IMR-90 (cell line): ENCODE data around the gene TSHZ1. TPM values are rescaled to one million over a fixed set of nuclear protein-coding genes. Genes with fewer than 3 reads are reported as not detected.

Experiments
- ATAC-seq: fragments of 200-7000 bp; cut with Tn5 transposase; 2 replicates; pipeline ENCODE4 v1.9.1; 2020; ENCODE audit warnings: low read depth, mild to moderate bottlenecking, moderate library complexity
- BruUV-seq: library from RNA; stranded (reverse); fragments of 400-500 nt; replicated peaks from 2 replicates; lab custom pipeline; 2021; lab: Mats Ljungman, UMichigan
- CTCF ChIA-PET: fragments of 300-600 bp; formaldehyde crosslinking; extraction: SDS; loops from one replicate; lab custom pipeline; 2021; ENCODE audit warnings: antibody characterized with exemption; lab: Yijun Ruan, JAX
- POLR2A ChIA-PET: fragments of 300-600 bp; sonication (Branson Sonifier 250); formaldehyde crosslinking; loops from one replicate; lab custom pipeline; 2022; ENCODE audit warnings: antibody characterized with exemption; ENCODE audit not compliant: unreplicated experiment; lab: Charles Lee
- DNase-seq: peaks from one replicate; pipeline ENCODE4 v3.0.0; 2013
- H2AFZ ChIP-seq: replicated peaks from 2 replicates; pipeline ENCODE3; 2013; ENCODE audit warnings: low read length, mild to moderate bottlenecking; ENCODE audit not compliant: poor library complexity
- H2AK5ac ChIP-seq: 2 replicates; pipeline ENCODE4 v1.6.1; 2013; ENCODE audit warnings: low read depth, low read length, inconsistent platforms
- H2AK9ac ChIP-seq: replicated peaks from 2 replicates; pipeline ENCODE3; 2013; ENCODE audit warnings: mild to moderate bottlenecking, low read depth, low read length, moderate library complexity; ENCODE audit not compliant: poor library complexity
- H2BK120ac ChIP-seq: 2 replicates; pipeline ENCODE4 v1.6.1; 2013; ENCODE audit warnings: low read depth, low read length, inconsistent platforms
- H2BK15ac ChIP-seq: 3 replicates; pipeline ENCODE4 v1.6.1; 2013; ENCODE audit warnings: low read depth, low read length, inconsistent platforms
- H2BK20ac ChIP-seq: 2 replicates; pipeline ENCODE4 v1.6.1; 2013; ENCODE audit warnings: low read depth, mild to moderate bottlenecking, inconsistent platforms, low read length, moderate library complexity
- H2BK5ac ChIP-seq: 2 replicates; pipeline ENCODE4 v1.6.1; 2013; ENCODE audit warnings: mild to moderate bottlenecking, low read depth, low read length, inconsistent platforms; ENCODE audit not compliant: poor library complexity, severe bottlenecking
- H3K14ac ChIP-seq: replicated peaks from 2 replicates; pipeline ENCODE4 v1.6.1; 2013; ENCODE audit warnings: low read depth, low read length, inconsistent platforms
- H3K18ac ChIP-seq: 2 replicates; pipeline ENCODE4 v1.6.1; 2013; ENCODE audit warnings: low read depth, low read length, control low read depth
- H3K23ac ChIP-seq: 2 replicates; pipeline ENCODE4 v1.6.1; 2013; ENCODE audit warnings: low read depth, low read length, inconsistent platforms
- H3K27ac ChIP-seq: 2 replicates; pipeline ENCODE4 v1.5.1; 2013; ENCODE audit warnings: mild to moderate bottlenecking, control low read depth, low read length; ENCODE audit not compliant: insufficient read depth
- H3K27me3 ChIP-seq: 2 replicates; pipeline ENCODE4 v1.6.1; 2013; ENCODE audit warnings: low read length; ENCODE audit not compliant: control insufficient read depth, insufficient read depth
- H3K36me3 ChIP-seq: 2 replicates; pipeline ENCODE4 v1.6.1; 2013; ENCODE audit warnings: low read length, mixed read lengths; ENCODE audit not compliant: control insufficient read depth, insufficient read depth
- H3K4ac ChIP-seq: 2 replicates; pipeline ENCODE4 v1.6.1; 2013; ENCODE audit warnings: low read depth, low read length, inconsistent platforms
- H3K4me1 ChIP-seq: 2 replicates; pipeline ENCODE4 v1.6.1; 2013; ENCODE audit warnings: low read length, mixed read lengths; ENCODE audit not compliant: control insufficient read depth, insufficient read depth
- H3K4me2 ChIP-seq: 2 replicates; pipeline ENCODE4 v1.6.1; 2013; ENCODE audit warnings: low read depth, mild to moderate bottlenecking, control low read depth, low read length, moderate library complexity
- H3K4me3 ChIP-seq: 2 replicates; pipeline ENCODE4 v1.5.1; 2013; ENCODE audit warnings: low read depth, mild to moderate bottlenecking, control low read depth, low read length, moderate library complexity; ENCODE audit not compliant: insufficient read depth
- H3K56ac ChIP-seq: 2 replicates; pipeline ENCODE4 v1.6.1; 2013; ENCODE audit warnings: low read length, inconsistent platforms; ENCODE audit not compliant: insufficient read depth; ENCODE audit errors: extremely low read depth
- H3K79me1 ChIP-seq, 2 experiments: 2 replicates each; pipeline ENCODE4 v1.6.1; 2013; ENCODE audit warnings: low read length in 2 of 2, inconsistent platforms in 1 of 2, low read depth in 1 of 2
- H3K9ac ChIP-seq: 2 replicates; pipeline ENCODE4 v1.6.1; 2013; ENCODE audit warnings: low read depth, low read length, control low read depth
- H3K9me1 ChIP-seq: 2 replicates; pipeline ENCODE4 v1.6.1; 2013; ENCODE audit warnings: low read length, inconsistent platforms; ENCODE audit not compliant: insufficient read depth
- H3K9me3 ChIP-seq: 2 replicates; pipeline ENCODE4 v1.6.1; 2013; ENCODE audit warnings: low read length; ENCODE audit not compliant: control insufficient read depth, insufficient read depth
- H4K20me1 ChIP-seq: 2 replicates; pipeline ENCODE4 v1.6.1; 2013; ENCODE audit warnings: low read length, inconsistent platforms; ENCODE audit not compliant: insufficient read depth
- H4K5ac ChIP-seq: 2 replicates; pipeline ENCODE4 v1.6.1; 2013; ENCODE audit warnings: mild to moderate bottlenecking, low read depth, low read length, control low read depth
- H4K8ac ChIP-seq, 2 experiments: 2 replicates each; pipeline ENCODE4 v1.6.1; 2013; ENCODE audit warnings: low read depth in 2 of 2, low read length in 2 of 2, control low read depth in 1 of 2, inconsistent platforms in 1 of 2
- H4K91ac ChIP-seq: 2 replicates; pipeline ENCODE4 v1.6.1; 2013; ENCODE audit warnings: low read depth, low read length, inconsistent platforms; ENCODE audit not compliant: insufficient read depth
- CHD1 ChIP-seq: IDR thresholded peaks from 2 replicates; pipeline ENCODE4 v1.6.1; 2012; ENCODE audit warnings: low read depth, low read length, improper control_type of control experiment
- RAD21 ChIP-seq: IDR thresholded peaks from 2 replicates; pipeline ENCODE4 v1.6.1; 2012; ENCODE audit warnings: low read length, improper control_type of control experiment
- WGBS, 2 experiments: methylation state at CpG; one replicate each; pipeline versions ENCODE4 v1.1.5 to v1.1.7; 2013; ENCODE audit warnings: missing lambda C conversion rate in 2 of 2; ENCODE audit not compliant: insufficient read length in 1 of 2; ENCODE audit errors: extremely low coverage in 2 of 2; 5-methylcytosine and 5-hydroxymethylcytosine counted together
- dilution Hi-C: fragments of 300-500 bp; cut with HindIII; formaldehyde crosslinking; loops from one replicate; pipeline ENCODE4 v1.14.3; 2018; ENCODE audit warnings: low sequenced_read_pairs; ENCODE audit not compliant: unreplicated experiment
- in situ Hi-C: fragments of 300-500 bp; cut with MboI; formaldehyde crosslinking; loops from 3 replicates; pipeline ENCODE4 v1.14.3; 2019; ENCODE audit warnings: low sequenced_read_pairs, inconsistent platforms, mixed read lengths
- intact Hi-C: fragments of 100-400 bp; cut with micrococcal nuclease; formaldehyde crosslinking; loops from 2 replicates; pipeline ENCODE4 v1.10.0; 2022
- polyA plus RNA-seq, 3 experiments: library from polyadenylated mRNA; depleted of rRNA; stranded (reverse); fragments of >200 nt; gene quantifications; 2 replicates each; pipeline ENCODE4 v1.2.3, GENCODE V29; 2012; ENCODE audit warnings: low replicate concordance in 1 of 3
- total RNA-seq: library from RNA; depleted of rRNA; stranded (reverse); fragments of >200 nt; gene quantifications from 2 replicates; pipeline ENCODE4 v1.2.3, GENCODE V29; 2012
- TF ChIP-seq, protein P1 (sequence below): fragments of 150-350 bp; IDR thresholded peaks from 2 replicates; pipeline ENCODE4 v1.6.1; 2016; ENCODE audit warnings: low read depth, mild to moderate bottlenecking, low read length, moderate library complexity, borderline replicate concordance

The TSHZ1 gene
- total and polyA plus RNA-seq, 2 of the 4 experiments (the other 2 are of a cell fraction), result 7.1 to 10.0 TPM

DNA sequence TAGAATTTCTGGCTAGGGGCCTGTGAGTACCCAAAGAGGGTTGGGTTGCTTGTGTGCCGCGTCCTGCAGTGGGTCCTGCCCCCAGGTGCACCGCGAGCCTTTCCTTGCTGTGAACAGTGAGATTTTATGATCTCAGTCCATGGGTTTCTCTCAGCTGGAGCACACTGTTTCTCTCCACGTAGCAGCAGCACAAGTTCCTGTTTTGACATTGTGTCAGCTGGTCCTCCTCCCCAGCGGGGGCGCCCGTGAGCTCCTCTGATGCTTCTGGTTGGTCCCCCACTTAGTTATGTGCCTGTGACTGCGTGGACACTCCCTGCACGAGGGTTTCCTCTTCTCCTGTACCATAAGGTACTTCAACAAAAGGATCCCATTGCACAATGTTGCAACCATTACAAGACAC lies 29.8 kb downstream of the TSHZ1 start:
- Histone ChIP-seq H3K9ac (no peak overlapping the region), H4K20me1 (peaks cover 3% of the 10 kb centered on the region; the same call in 1 of the 2 replicates), H2BK5ac (no peak overlapping the region), H4K8ac (no peak overlapping the region), H4K5ac (no peak overlapping the region), H3K18ac (no peak overlapping the region), H4K91ac (no peak overlapping the region), H3K23ac (no peak overlapping the region), H3K36me3 (peaks cover 6% of the 10 kb centered on the region; the same call in 1 of the 2 replicates), H3K27ac (no peak overlapping the region), H2BK15ac (no peak overlapping the region), H2AK5ac (no peak overlapping the region), H3K79me1 (peaks cover 24 to 65% of the 10 kb centered on the region in 2 experiments), H3K4me3 (no peak overlapping the region), H2AK9ac (no peak overlapping the region), H3K4me2 (no peak overlapping the region), H2AFZ (no peak overlapping the region), H3K4ac (no peak overlapping the region), H3K56ac (no peak overlapping the region), H3K4me1 (peaks cover 2% of the 10 kb centered on the region; the same call in 1 of the 2 replicates), H2BK120ac (no peak overlapping the region), H3K27me3 (no peaks in the 10 kb centered on the region), H3K9me1 (peaks cover 5% of the 10 kb centered on the region), H3K9me3 (peaks cover 5% of the 10 kb centered on the region), H2BK20ac (no peak overlapping the region), H3K14ac (no peak overlapping the region)
- ATAC-seq (no peak), DNase-seq (no peak)
- BruUV-seq, result no TSS peak
- TF ChIP-seq RAD21 (no peak), CHD1 (no peak)
- TF ChIP-seq, protein P1, sequence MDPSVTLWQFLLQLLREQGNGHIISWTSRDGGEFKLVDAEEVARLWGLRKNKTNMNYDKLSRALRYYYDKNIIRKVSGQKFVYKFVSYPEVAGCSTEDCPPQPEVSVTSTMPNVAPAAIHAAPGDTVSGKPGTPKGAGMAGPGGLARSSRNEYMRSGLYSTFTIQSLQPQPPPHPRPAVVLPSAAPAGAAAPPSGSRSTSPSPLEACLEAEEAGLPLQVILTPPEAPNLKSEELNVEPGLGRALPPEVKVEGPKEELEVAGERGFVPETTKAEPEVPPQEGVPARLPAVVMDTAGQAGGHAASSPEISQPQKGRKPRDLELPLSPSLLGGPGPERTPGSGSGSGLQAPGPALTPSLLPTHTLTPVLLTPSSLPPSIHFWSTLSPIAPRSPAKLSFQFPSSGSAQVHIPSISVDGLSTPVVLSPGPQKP, result no peak
- intact Hi-C loops (no loop called here), dilution Hi-C loops (no loop called here), in situ Hi-C loops (no loop called here)
- CTCF ChIA-PET, result interaction anchor here (0.6 kb wide), 1 partner anchor 67 kb away, joined by 3 read pairs; no protein-coding TSS in a partner anchor
- 81% methylated on average over 6 of the region's 10 CpGs; no CpG with 5 or more reads in 1 of the 2 experiments for WGBS, 2 experiments
- POLR2A ChIA-PET, result no interaction called here
